Neural cell (in vitro differentiated cells): ENCODE results near the gene TRMT44. TPM values are rescaled to one million over a fixed set of nuclear protein-coding genes. Genes with fewer than 3 reads are reported as not detected.

Experiments
- H2AFZ ChIP-seq: fragments of 200-600, 300-800 bp; sonication (generic), shearing (Covaris generic); 2 replicates; pipeline ENCODE4 v1.6.0; 2014; ENCODE audit warnings: low read depth, mild to moderate bottlenecking, antibody characterized with exemption, low read length, moderate library complexity
- H3F3A ChIP-seq: fragments of 200-600 bp; shearing (Covaris generic); 2 replicates; pipeline ENCODE4 v1.6.1; 2016; ENCODE audit warnings: mild to moderate bottlenecking, moderate library complexity, mixed read lengths, antibody characterized with exemption, low read length; ENCODE audit not compliant: insufficient read depth, poor library complexity, severe bottlenecking
- H3K27ac ChIP-seq: fragments of 200-600, 300-800 bp; sonication (generic), shearing (Covaris generic); 2 replicates; pipeline ENCODE4 v1.5.1; 2014; ENCODE audit warnings: mild to moderate bottlenecking, low read length, moderate library complexity
- H3K27me3 ChIP-seq: fragments of 300-800, 200-600 bp; sonication (generic), shearing (Covaris generic); 2 replicates; pipeline ENCODE4 v1.6.0; 2014; ENCODE audit warnings: mild to moderate bottlenecking, low read depth, low read length, moderate library complexity; ENCODE audit not compliant: insufficient read depth
- H3K36me3 ChIP-seq: fragments of 300-800, 200-600 bp; sonication (generic), shearing (Covaris generic); 2 replicates; pipeline ENCODE4 v1.5.1; 2014; ENCODE audit warnings: mild to moderate bottlenecking, antibody characterized with exemption, low read length, moderate library complexity; ENCODE audit not compliant: insufficient read depth
- H3K4me2 ChIP-seq: fragments of 300-800, 200-600 bp; sonication (generic), shearing (Covaris generic); 2 replicates; pipeline ENCODE4 v1.6.0; 2014; ENCODE audit warnings: mild to moderate bottlenecking, low read length
- H3K4me3 ChIP-seq: fragments of 300-800, 200-600 bp; sonication (generic), shearing (Covaris generic); 2 replicates; pipeline ENCODE4 v1.5.1; 2014; ENCODE audit warnings: mild to moderate bottlenecking, low read length, moderate library complexity
- H3K79me2 ChIP-seq: fragments of 200-600 bp; shearing (Covaris generic); replicated peaks from 2 replicates; pipeline ENCODE4 v1.6.0; 2014; ENCODE audit warnings: mild to moderate bottlenecking, low read length, moderate library complexity; ENCODE audit not compliant: insufficient read depth
- H3K9ac ChIP-seq: fragments of 300-800, 200-600 bp; sonication (generic), shearing (Covaris generic); 2 replicates; pipeline ENCODE4 v1.6.1; 2016; ENCODE audit warnings: mild to moderate bottlenecking, low read length, mixed read lengths
- H3K9me2 ChIP-seq: fragments of 200-600 bp; shearing (Covaris generic); 2 replicates; pipeline ENCODE4 v1.6.1; 2016; ENCODE audit warnings: mild to moderate bottlenecking, low read length, mixed read lengths; ENCODE audit not compliant: insufficient read depth
- H3K9me3 ChIP-seq: fragments of 200-600, 300-800 bp; sonication (generic), shearing (Covaris generic); 2 replicates; pipeline ENCODE4 v1.6.1; 2016; ENCODE audit warnings: mild to moderate bottlenecking, mixed run types, low read length, moderate library complexity, mixed read lengths
- H4K20me1 ChIP-seq: fragments of 200-600 bp; shearing (Covaris generic); 2 replicates; pipeline ENCODE4 v1.6.1; 2016; ENCODE audit warnings: mild to moderate bottlenecking, mixed run types; ENCODE audit not compliant: insufficient read depth
- EP300 ChIP-seq: fragments of 450-650 bp; conservative IDR thresholded peaks from 2 replicates; pipeline ENCODE4 v1.6.1; 2014; ENCODE audit warnings: antibody characterized with exemption, mild to moderate bottlenecking, moderate library complexity; ENCODE audit not compliant: poor library complexity, severe bottlenecking
- EZH2 ChIP-seq: fragments of 200-600, 300-800 bp; shearing (Covaris generic), sonication (generic); IDR thresholded peaks from 2 replicates; pipeline ENCODE4 v1.6.1; 2014; ENCODE audit warnings: antibody characterized with exemption, low read length, borderline replicate concordance, mild to moderate bottlenecking; ENCODE audit not compliant: insufficient read depth, poor library complexity, severe bottlenecking
- MXI1 ChIP-seq: fragments of 450-650 bp; conservative IDR thresholded peaks from 2 replicates; pipeline ENCODE4 v1.6.1; 2014; ENCODE audit warnings: antibody characterized with exemption, mild to moderate bottlenecking; ENCODE audit not compliant: poor library complexity, severe bottlenecking
- POLR2AphosphoS5 ChIP-seq: IDR thresholded peaks from 2 replicates; pipeline ENCODE4 v1.6.1; 2012
- RAD21 ChIP-seq: fragments of 450-650 bp; conservative IDR thresholded peaks from 2 replicates; pipeline ENCODE4 v1.6.1; 2014; ENCODE audit warnings: antibody characterized with exemption, mild to moderate bottlenecking, moderate library complexity
- SMC3 ChIP-seq: fragments of 450-650 bp; conservative IDR thresholded peaks from 2 replicates; pipeline ENCODE4 v1.6.1; 2014; ENCODE audit warnings: antibody characterized with exemption, mild to moderate bottlenecking, moderate library complexity; ENCODE audit not compliant: poor library complexity
- TAF1 ChIP-seq: IDR thresholded peaks from 2 replicates; pipeline ENCODE4 v1.6.1; 2012; ENCODE audit warnings: low read depth
- polyA plus RNA-seq: library from polyadenylated mRNA; depleted of rRNA; stranded (reverse); fragments of >200 nt; gene quantifications from 2 replicates; pipeline ENCODE4 v1.2.3, GENCODE V29; 2014
- TF ChIP-seq, protein P1 (sequence below): IDR thresholded peaks from 2 replicates; pipeline ENCODE4 v1.6.1; 2012; ENCODE audit warnings: borderline replicate concordance
- TF ChIP-seq, protein P2 (sequence below): fragments of 450-650 bp; IDR thresholded peaks from 2 replicates; pipeline ENCODE4 v1.5.1; 2014; ENCODE audit warnings: antibody characterized with exemption, mild to moderate bottlenecking, moderate library complexity; ENCODE audit not compliant: poor library complexity, severe bottlenecking

TRMT44 gene
- polyA plus RNA-seq, 1 donor from 2014 or later: 20.6 TPM

DNA sequence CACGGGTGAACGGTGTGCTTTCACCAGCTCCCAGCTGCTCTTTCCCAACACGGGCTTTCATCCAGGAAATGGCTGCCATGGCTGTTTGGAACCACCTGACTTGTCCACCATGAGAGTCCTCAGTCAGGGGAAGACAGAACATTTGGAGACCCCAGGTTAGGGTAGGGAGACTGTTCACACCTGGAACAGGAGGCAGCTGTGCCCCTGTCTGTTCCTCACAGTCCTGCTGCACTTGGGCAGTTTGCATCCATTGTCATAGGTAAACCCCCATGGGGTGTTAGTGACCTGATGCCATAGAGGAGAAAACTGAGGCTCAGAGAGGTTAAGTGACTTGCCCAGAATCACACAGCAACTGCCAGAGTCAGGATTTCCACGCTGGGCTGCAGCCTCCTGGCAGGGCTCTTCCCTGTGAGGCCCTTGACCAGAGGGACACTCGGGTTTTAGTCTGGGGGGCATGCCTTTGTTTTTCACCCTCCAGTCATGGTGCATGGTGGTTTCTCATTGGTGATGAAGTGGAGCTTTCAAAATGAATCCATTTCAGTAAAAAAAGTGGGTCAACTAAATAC lies 54.5 kb downstream of the TRMT44 start:
- Histone ChIP-seq H3K9me3 (no peaks in the 10 kb centered on the region), H4K20me1 (no peaks in the 10 kb centered on the region), H3K79me2 (no peaks in the 10 kb centered on the region), H2AFZ (no peak overlapping the region), H3K27me3 (no peaks in the 10 kb centered on the region), H3K9me2 (no peaks in the 10 kb centered on the region), H3K4me2 (no peak overlapping the region), H3K4me3 (no peak overlapping the region), H3F3A (no peaks in the 10 kb centered on the region), H3K9ac (no peak overlapping the region), H3K27ac (no peak overlapping the region), H3K36me3 (no peaks in the 10 kb centered on the region)
- TF ChIP-seq RAD21 (no peak), TAF1 (no peak), SMC3 (no peak), EP300 (no peak), POLR2AphosphoS5 (no peak), MXI1 (no peak), EZH2 (no peak)
- TF ChIP-seq, protein P1, sequence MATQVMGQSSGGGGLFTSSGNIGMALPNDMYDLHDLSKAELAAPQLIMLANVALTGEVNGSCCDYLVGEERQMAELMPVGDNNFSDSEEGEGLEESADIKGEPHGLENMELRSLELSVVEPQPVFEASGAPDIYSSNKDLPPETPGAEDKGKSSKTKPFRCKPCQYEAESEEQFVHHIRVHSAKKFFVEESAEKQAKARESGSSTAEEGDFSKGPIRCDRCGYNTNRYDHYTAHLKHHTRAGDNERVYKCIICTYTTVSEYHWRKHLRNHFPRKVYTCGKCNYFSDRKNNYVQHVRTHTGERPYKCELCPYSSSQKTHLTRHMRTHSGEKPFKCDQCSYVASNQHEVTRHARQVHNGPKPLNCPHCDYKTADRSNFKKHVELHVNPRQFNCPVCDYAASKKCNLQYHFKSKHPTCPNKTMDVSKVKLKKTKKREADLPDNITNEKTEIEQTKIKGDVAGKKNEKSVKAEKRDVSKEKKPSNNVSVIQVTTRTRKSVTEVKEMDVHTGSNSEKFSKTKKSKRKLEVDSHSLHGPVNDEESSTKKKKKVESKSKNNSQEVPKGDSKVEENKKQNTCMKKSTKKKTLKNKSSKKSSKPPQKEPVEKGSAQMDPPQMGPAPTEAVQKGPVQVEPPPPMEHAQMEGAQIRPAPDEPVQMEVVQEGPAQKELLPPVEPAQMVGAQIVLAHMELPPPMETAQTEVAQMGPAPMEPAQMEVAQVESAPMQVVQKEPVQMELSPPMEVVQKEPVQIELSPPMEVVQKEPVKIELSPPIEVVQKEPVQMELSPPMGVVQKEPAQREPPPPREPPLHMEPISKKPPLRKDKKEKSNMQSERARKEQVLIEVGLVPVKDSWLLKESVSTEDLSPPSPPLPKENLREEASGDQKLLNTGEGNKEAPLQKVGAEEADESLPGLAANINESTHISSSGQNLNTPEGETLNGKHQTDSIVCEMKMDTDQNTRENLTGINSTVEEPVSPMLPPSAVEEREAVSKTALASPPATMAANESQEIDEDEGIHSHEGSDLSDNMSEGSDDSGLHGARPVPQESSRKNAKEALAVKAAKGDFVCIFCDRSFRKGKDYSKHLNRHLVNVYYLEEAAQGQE: no peak
- TF ChIP-seq, protein P2, sequence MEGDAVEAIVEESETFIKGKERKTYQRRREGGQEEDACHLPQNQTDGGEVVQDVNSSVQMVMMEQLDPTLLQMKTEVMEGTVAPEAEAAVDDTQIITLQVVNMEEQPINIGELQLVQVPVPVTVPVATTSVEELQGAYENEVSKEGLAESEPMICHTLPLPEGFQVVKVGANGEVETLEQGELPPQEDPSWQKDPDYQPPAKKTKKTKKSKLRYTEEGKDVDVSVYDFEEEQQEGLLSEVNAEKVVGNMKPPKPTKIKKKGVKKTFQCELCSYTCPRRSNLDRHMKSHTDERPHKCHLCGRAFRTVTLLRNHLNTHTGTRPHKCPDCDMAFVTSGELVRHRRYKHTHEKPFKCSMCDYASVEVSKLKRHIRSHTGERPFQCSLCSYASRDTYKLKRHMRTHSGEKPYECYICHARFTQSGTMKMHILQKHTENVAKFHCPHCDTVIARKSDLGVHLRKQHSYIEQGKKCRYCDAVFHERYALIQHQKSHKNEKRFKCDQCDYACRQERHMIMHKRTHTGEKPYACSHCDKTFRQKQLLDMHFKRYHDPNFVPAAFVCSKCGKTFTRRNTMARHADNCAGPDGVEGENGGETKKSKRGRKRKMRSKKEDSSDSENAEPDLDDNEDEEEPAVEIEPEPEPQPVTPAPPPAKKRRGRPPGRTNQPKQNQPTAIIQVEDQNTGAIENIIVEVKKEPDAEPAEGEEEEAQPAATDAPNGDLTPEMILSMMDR: no peak

DNA sequence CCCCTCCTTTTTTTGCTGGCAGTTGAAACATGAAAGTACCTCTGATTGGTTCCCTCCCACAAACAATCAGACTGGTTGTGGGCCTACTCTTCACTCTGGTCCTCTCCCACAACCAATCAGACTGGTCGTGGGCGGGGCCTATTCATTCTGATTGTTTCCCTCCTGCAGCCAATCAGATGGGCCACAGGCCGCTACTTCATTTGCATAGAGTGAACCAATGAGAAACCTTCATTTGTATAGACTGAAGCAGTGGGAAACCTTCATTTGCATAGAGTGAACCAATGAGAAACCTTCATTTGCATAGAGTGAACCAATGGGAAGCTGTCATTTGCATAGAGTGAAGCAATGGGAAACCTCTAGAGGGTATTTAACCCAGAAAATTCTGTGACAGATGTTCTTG lies 55.2 kb downstream of the TRMT44 start:
- no peaks in the 10 kb centered on the region for H3K9me3 ChIP-seq
- H4K20me1 ChIP-seq: no peaks in the 10 kb centered on the region
- no peak overlapping the region for H2AFZ ChIP-seq
- no peaks in the 10 kb centered on the region for H3K79me2 ChIP-seq
- H3K9ac ChIP-seq: no peak overlapping the region
- no peaks in the 10 kb centered on the region for H3K27me3 ChIP-seq
- H3K9me2 ChIP-seq: no peaks in the 10 kb centered on the region
- TF ChIP-seq, protein P2: no peak
- TF ChIP-seq TAF1 (no peak), EP300 (no peak), EZH2 (no peak), SMC3 (no peak), MXI1 (no peak), RAD21 (no peak), POLR2AphosphoS5 (no peak)
- TF ChIP-seq, protein P1: no peak
- H3K27ac ChIP-seq: no peak overlapping the region
- H3K36me3 ChIP-seq: no peaks in the 10 kb centered on the region
- H3F3A ChIP-seq: no peaks in the 10 kb centered on the region
- no peak overlapping the region for H3K4me3 ChIP-seq
- H3K4me2 ChIP-seq: no peak overlapping the region
